ENCODE data around the gene RAC3.
A peak's percentile ranks its signal among the peaks of the same experiment; 100 is the strongest.

Gene RAC3

GRCh38 chr17:82010575-82011525 is 20.6 kb upstream of the RAC3 start:
- intact Hi-C loops (cut with DNase I), result no loop called here
- no peak for DNase-seq

- DNase-seq, result no peak
These were observed 19.8 kb upstream of the RAC3 start for GRCh38 chr17:82011617-82012187.

GRCh38 chr17:82012261-82012639 is 19.2 kb upstream of the RAC3 start:
- intact Hi-C loops (cut with DNase I), result no loop called here
- DNase-seq, result no peak

More at GRCh38 chr17:82011617-82012187, 19.8 kb upstream of the RAC3 start:
- intact Hi-C loops (cut with DNase I), result no loop called here

GRCh38 chr17:82012640-82013295 is 18.7 kb upstream of the RAC3 start:
- no peak for DNase-seq

GRCh38 chr17:82013341-82013740 is 18.1 kb upstream of the RAC3 start:
- peak in 17 of 42 donors; percentile 20 to 71 (median 45) for DNase-seq
- intact Hi-C loops (cut with DNase I), result no loop called here

More at GRCh38 chr17:82012640-82013295, 18.7 kb upstream of the RAC3 start:
- intact Hi-C loops (cut with DNase I), result no loop called here

GRCh38 chr17:82013772-82014321 is 17.6 kb upstream of the RAC3 start:
- intact Hi-C loops (cut with DNase I), result no loop called here
- no peak for DNase-seq

GRCh38 chr17:82014432-82014831 is 17.0 kb upstream of the RAC3 start:
- DNase-seq, result peak; percentile 28 to 93 (median 76)
- intact Hi-C loops (cut with DNase I), result no loop called here

GRCh38 chr17:82014971-82015310 is 16.5 kb upstream of the RAC3 start:
- intact Hi-C loops (cut with DNase I), result no loop called here
- no peak for DNase-seq

- no peak for DNase-seq
- intact Hi-C loops (cut with DNase I), result no loop called here
These were observed 16.0 kb upstream of the RAC3 start for GRCh38 chr17:82015311-82015971.

GRCh38 chr17:82016061-82016874 is 15.2 kb upstream of the RAC3 start:
- DNase-seq, result no peak
- intact Hi-C loops (cut with DNase I), result no loop called here

GRCh38 chr17:82016875-82017459 is 14.5 kb upstream of the RAC3 start:
- DNase-seq, result no peak
- intact Hi-C loops (cut with DNase I), result no loop called here

- no peak for DNase-seq
- intact Hi-C loops (cut with DNase I), result no loop called here
These were observed 13.8 kb upstream of the RAC3 start for GRCh38 chr17:82017612-82018151.

GRCh38 chr17:82018152-82018988 is 13.1 kb upstream of the RAC3 start:
- no peak for DNase-seq
- intact Hi-C loops (cut with DNase I), result no loop called here

GRCh38 chr17:82018989-82019689 is 12.3 kb upstream of the RAC3 start:
- intact Hi-C loops (cut with DNase I), result no loop called here
- DNase-seq, result no peak

- intact Hi-C loops (cut with DNase I), result loop anchor here (5.0 kb wide), 2 partner anchors 43 to 58 kb away; partner anchors contain the start of genes ASPSCR1 and NOTUM
- DNase-seq, result peak in 29 of 42 donors; percentile 24 to 79 (median 56)
These were observed 11.5 kb upstream of the RAC3 start for GRCh38 chr17:82019690-82020571.
